Activated naive CD8-positive, alpha-beta T cell treated with anti-CD3 and anti-CD28 coated beads, Interleukin-2, amount 10 ng/mL, durations not matched to agents 7 days and 5 days (primary cell): Measurements from ENCODE around the gene FAM184B. TPM values are rescaled to one million over a fixed set of nuclear protein-coding genes. Genes with fewer than 3 reads are reported as not detected.

ENCODE experiments used
- ATAC-seq: fragments of 150-1000 bp; cut with Tn5 transposase; one replicate; pipeline ENCODE4 v1.10.0; 2021; ENCODE audit warnings: low read depth, moderate library complexity
- POLR2A ChIA-PET: fragments of 350-600 bp; sonication (Branson Sonifier 250); formaldehyde crosslinking; loops from one replicate; lab custom pipeline; 2021; ENCODE audit warnings: antibody characterized with exemption; lab: Charles Lee
- DNase-seq: peaks from one replicate; pipeline ENCODE4 v3.0.0; 2021
- H3K27ac Mint-ChIP-seq: one replicate; pipeline ENCODE4 v1.8.0; 2022; ENCODE audit warnings: mild to moderate bottlenecking, mixed read lengths
- H3K27me3 Mint-ChIP-seq: one replicate; pipeline ENCODE4 v1.8.0; 2022; ENCODE audit warnings: mild to moderate bottlenecking, moderate library complexity, mixed read lengths
- H3K36me3 Mint-ChIP-seq: one replicate; pipeline ENCODE4 v1.8.0; 2021; ENCODE audit warnings: mild to moderate bottlenecking, mixed read lengths
- H3K4me1 Mint-ChIP-seq: one replicate; pipeline ENCODE4 v1.8.0; 2021; ENCODE audit warnings: mixed read lengths
- H3K4me3 Mint-ChIP-seq: one replicate; pipeline ENCODE4 v1.8.0; 2022; ENCODE audit warnings: mild to moderate bottlenecking, moderate library complexity, mixed read lengths
- H3K9me3 Mint-ChIP-seq: one replicate; pipeline ENCODE4 v1.8.0; 2021; ENCODE audit warnings: mixed read lengths
- total RNA-seq, 2 experiments: library from RNA; stranded (reverse); gene quantifications; one replicate each; pipeline ENCODE4 v1.2.3, GENCODE V29; 2021

FAM184B gene
- not detected for total RNA-seq

GRCh38 chr4:17781300-17782287, at the start of gene FAM184B:
Gene FAM184B (minus strand): TSS chr4:17781621. CDS start chr4:17781299, 322 bp downstream.
- Mint-ChIP-seq H3K27ac (no peak within 1 kb of the TSS), H3K9me3 (no peaks in the 10 kb centered on the region), H3K27me3 (peaks cover 56% of the 10 kb centered on the region), H3K4me3 (peak within 1 kb of the TSS; percentile 23), H3K36me3 (no peaks in the 10 kb centered on the region), H3K4me1 (peaks cover 8% of the 10 kb centered on the region)
- ATAC-seq: peak; percentile 36
- POLR2A ChIA-PET: no interaction called here
- DNase-seq: peak; percentile 34

- H3K27ac Mint-ChIP-seq: no peak overlapping the region
- no peak overlapping the region for H3K4me3 Mint-ChIP-seq
- ATAC-seq (no peak), DNase-seq (no peak)
- H3K9me3 Mint-ChIP-seq: no peaks in the 10 kb centered on the region
- POLR2A ChIA-PET: no interaction called here
- no peaks in the 10 kb centered on the region for H3K27me3 Mint-ChIP-seq
- peaks cover 9% of the 10 kb centered on the region for H3K4me1 Mint-ChIP-seq
- peaks cover 50% of the 10 kb centered on the region for H3K36me3 Mint-ChIP-seq
These were observed 42.6 kb upstream of the FAM184B start for GRCh38 chr4:17823871-17824669.

GRCh38 chr4:17817027-17817426, 35.6 kb upstream of the FAM184B start:
- Mint-ChIP-seq H3K36me3 (peaks cover 43% of the 10 kb centered on the region), H3K27ac (peak overlapping the region; percentile 68), H3K27me3 (no peaks in the 10 kb centered on the region), H3K4me3 (no peak overlapping the region), H3K9me3 (no peaks in the 10 kb centered on the region), H3K4me1 (peaks cover 31% of the 10 kb centered on the region)
- DNase-seq: no peak
- POLR2A ChIA-PET: no interaction called here
- peak; percentile 78 for ATAC-seq

- Mint-ChIP-seq H3K4me1 (peaks cover 32% of the 10 kb centered on the region), H3K9me3 (no peaks in the 10 kb centered on the region), H3K27me3 (no peaks in the 10 kb centered on the region), H3K27ac (no peak overlapping the region), H3K4me3 (no peak overlapping the region), H3K36me3 (peaks cover 39% of the 10 kb centered on the region)
- no peak for ATAC-seq
- POLR2A ChIA-PET: no interaction called here
- no peak for DNase-seq
These were observed 34.7 kb upstream of the FAM184B start for GRCh38 chr4:17816142-17816541.

- DNase-seq: no peak
- Mint-ChIP-seq H3K36me3 (peaks cover 36% of the 10 kb centered on the region), H3K4me3 (peak overlapping the region; percentile 11), H3K27me3 (no peaks in the 10 kb centered on the region), H3K4me1 (peaks cover 29% of the 10 kb centered on the region), H3K9me3 (no peaks in the 10 kb centered on the region), H3K27ac (no peak overlapping the region)
- POLR2A ChIA-PET: no interaction called here
- no peak for ATAC-seq
These were observed 32.7 kb upstream of the FAM184B start for GRCh38 chr4:17814140-17814539.

GRCh38 chr4:17812801-17813200, 31.4 kb upstream of the FAM184B start:
- Mint-ChIP-seq H3K27me3 (no peaks in the 10 kb centered on the region), H3K36me3 (peaks cover 37% of the 10 kb centered on the region), H3K9me3 (no peaks in the 10 kb centered on the region), H3K4me3 (peak overlapping the region; percentile 92), H3K27ac (no peak overlapping the region), H3K4me1 (peaks cover 31% of the 10 kb centered on the region)
- no peak for DNase-seq
- POLR2A ChIA-PET: interaction anchor here (0.8 to 1.1 kb wide), 2 partner anchors 20 to 234 kb away, joined by 3 to 4 read pairs; no protein-coding TSS in a partner anchor
- no peak for ATAC-seq

- H3K36me3 Mint-ChIP-seq: peaks cover 35% of the 10 kb centered on the region
- H3K4me3 Mint-ChIP-seq: peak overlapping the region; percentile 92
- no peaks in the 10 kb centered on the region for H3K9me3 Mint-ChIP-seq
- ATAC-seq (no peak), DNase-seq (no peak)
- H3K27ac Mint-ChIP-seq: peak overlapping the region; percentile 39
- peaks cover 31% of the 10 kb centered on the region for H3K4me1 Mint-ChIP-seq
- H3K27me3 Mint-ChIP-seq: no peaks in the 10 kb centered on the region
- POLR2A ChIA-PET: interaction anchor here (1.1 to 3.5 kb wide), 3 partner anchors 21 to 235 kb away, joined by 3 to 64 read pairs (median 16); partner anchors contain the start of genes LAP3 and MED28
These were observed 30.7 kb upstream of the FAM184B start for GRCh38 chr4:17812125-17812524.

GRCh38 chr4:17811078-17811603, 29.7 kb upstream of the FAM184B start:
- no peaks in the 10 kb centered on the region for H3K27me3 Mint-ChIP-seq
- POLR2A ChIA-PET: interaction anchor here (0.6 to 3.5 kb wide), 8 partner anchors 12 to 475 kb away, joined by 3 to 64 read pairs (median 7); partner anchors contain the start of genes LAP3 and MED28
- no peak for DNase-seq

GRCh38 chr4:17810260-17811077, 29.0 kb upstream of the FAM184B start, which contains the start of the genes DCAF16 and NCAPG:
Gene DCAF16 (minus strand): TSS chr4:17810757. CDS start chr4:17804141, 6,616 bp downstream.
Gene NCAPG (plus strand): TSS chr4:17810979. CDS start chr4:17811078, 99 bp downstream.
- DNase-seq (peak; percentile 97), ATAC-seq (peak; percentile 92)
- POLR2A ChIA-PET: interaction anchor here (0.6 to 3.5 kb wide), 15 partner anchors 11 to 474 kb away, joined by 3 to 64 read pairs (median 4); partner anchors contain the start of genes LAP3 and MED28
- Mint-ChIP-seq H3K4me1 (peaks cover 36% of the 10 kb centered on the region), H3K27me3 (no peaks in the 10 kb centered on the region), H3K36me3 (peaks cover 24% of the 10 kb centered on the region), H3K9me3 (no peaks in the 10 kb centered on the region), H3K4me3 (peak within 1 kb of the TSS; percentile 92), H3K27ac (peak within 1 kb of the TSS; percentile 99)

More at GRCh38 chr4:17811078-17811603, 29.7 kb upstream of the FAM184B start:
- peak; percentile 35 for ATAC-seq
- H3K27ac Mint-ChIP-seq: peak overlapping the region; percentile 99
- peaks cover 29% of the 10 kb centered on the region for H3K36me3 Mint-ChIP-seq
- peak overlapping the region; percentile 92 for H3K4me3 Mint-ChIP-seq
- H3K9me3 Mint-ChIP-seq: no peaks in the 10 kb centered on the region
- H3K4me1 Mint-ChIP-seq: peaks cover 31% of the 10 kb centered on the region

- peak overlapping the region; percentile 92 for H3K4me3 Mint-ChIP-seq
- peak overlapping the region; percentile 99 for H3K27ac Mint-ChIP-seq
- H3K27me3 Mint-ChIP-seq: no peaks in the 10 kb centered on the region
- POLR2A ChIA-PET: interaction anchor here (0.6 to 3.5 kb wide), 11 partner anchors 11 to 260 kb away, joined by 3 to 64 read pairs (median 4); partner anchors contain the start of genes LAP3 and MED28
- ATAC-seq: no peak
- no peak for DNase-seq
- no peaks in the 10 kb centered on the region for H3K9me3 Mint-ChIP-seq
- H3K36me3 Mint-ChIP-seq: peaks cover 20% of the 10 kb centered on the region
- peaks cover 36% of the 10 kb centered on the region for H3K4me1 Mint-ChIP-seq
These were observed 28.2 kb upstream of the FAM184B start for GRCh38 chr4:17809667-17810066.

GRCh38 chr4:17807446-17807845, 26.0 kb upstream of the FAM184B start:
- Mint-ChIP-seq H3K36me3 (peaks cover 30% of the 10 kb centered on the region), H3K27me3 (no peaks in the 10 kb centered on the region), H3K4me1 (peaks cover 32% of the 10 kb centered on the region), H3K9me3 (no peaks in the 10 kb centered on the region), H3K4me3 (peak overlapping the region; percentile 92), H3K27ac (no peak overlapping the region)
- no peak for DNase-seq
- ATAC-seq: no peak
- POLR2A ChIA-PET: no interaction called here
